ENCODE measurements around the gene GTPBP3. TPM values are rescaled to one million over a fixed set of nuclear protein-coding genes. Genes with fewer than 3 reads are reported as not detected.

The GTPBP3 gene
- total RNA-seq, 1 donor from 2014 or later, result 66.5 TPM

GRCh38 chr19:17312189-17313113, 24.9 kb upstream of the GTPBP3 start:
- DNase-seq (ENCODE audit: low spot score), result no peak
- no peak overlapping the region for H3K4me3 Mint-ChIP-seq (ENCODE audit: low read depth)
- peaks cover 23% of the 10 kb centered on the region for H3K4me1 Mint-ChIP-seq (ENCODE audit: low read depth)
- H3K27me3 Mint-ChIP-seq (ENCODE audit: low read depth), result no peaks in the 10 kb centered on the region
- H3K36me3 Mint-ChIP-seq (ENCODE audit: low read depth), result peaks cover 35% of the 10 kb centered on the region
- no peak overlapping the region for H3K27ac Mint-ChIP-seq
- intact Hi-C loops (cut with micrococcal nuclease), result no loop called here
- no peaks in the 10 kb centered on the region for H3K9me3 Mint-ChIP-seq

- intact Hi-C loops (cut with micrococcal nuclease), result no loop called here
- Mint-ChIP-seq H3K9me3 (no peaks in the 10 kb centered on the region), H3K4me1 (ENCODE audit: low read depth) (peaks cover 16% of the 10 kb centered on the region), H3K27me3 (ENCODE audit: low read depth) (no peaks in the 10 kb centered on the region), H3K27ac (no peak overlapping the region), H3K4me3 (ENCODE audit: low read depth) (no peak overlapping the region), H3K36me3 (ENCODE audit: low read depth) (peaks cover 36% of the 10 kb centered on the region)
- no peak for DNase-seq (ENCODE audit: low spot score)
Observed at GRCh38 chr19:17314007-17314593, 23.3 kb upstream of the GTPBP3 start.

GRCh38 chr19:17318966-17319365, 18.4 kb upstream of the GTPBP3 start:
- Mint-ChIP-seq H3K4me3 (ENCODE audit: low read depth) (no peak overlapping the region), H3K9me3 (no peaks in the 10 kb centered on the region), H3K36me3 (ENCODE audit: low read depth) (peaks cover 43% of the 10 kb centered on the region), H3K27me3 (ENCODE audit: low read depth) (no peaks in the 10 kb centered on the region), H3K27ac (no peak overlapping the region), H3K4me1 (ENCODE audit: low read depth) (peaks cover 3% of the 10 kb centered on the region)
- intact Hi-C loops (cut with micrococcal nuclease), result no loop called here
- no peak for DNase-seq (ENCODE audit: low spot score)

- DNase-seq (ENCODE audit: low spot score), result no peak
- Mint-ChIP-seq H3K4me3 (ENCODE audit: low read depth) (no peak overlapping the region), H3K27ac (no peak overlapping the region), H3K36me3 (ENCODE audit: low read depth) (peaks cover 38% of the 10 kb centered on the region), H3K9me3 (no peaks in the 10 kb centered on the region), H3K4me1 (ENCODE audit: low read depth) (peaks cover 3% of the 10 kb centered on the region), H3K27me3 (ENCODE audit: low read depth) (no peaks in the 10 kb centered on the region)
- intact Hi-C loops (cut with micrococcal nuclease), result no loop called here
Observed at GRCh38 chr19:17319473-17320238, 17.7 kb upstream of the GTPBP3 start.

GRCh38 chr19:17320435-17320834, 16.9 kb upstream of the GTPBP3 start:
- intact Hi-C loops (cut with micrococcal nuclease), result no loop called here
- DNase-seq (ENCODE audit: low spot score), result no peak
- peaks cover 37% of the 10 kb centered on the region for H3K36me3 Mint-ChIP-seq (ENCODE audit: low read depth)
- H3K4me1 Mint-ChIP-seq (ENCODE audit: low read depth), result peaks cover 3% of the 10 kb centered on the region
- H3K9me3 Mint-ChIP-seq, result no peaks in the 10 kb centered on the region
- H3K4me3 Mint-ChIP-seq (ENCODE audit: low read depth), result no peak overlapping the region
- H3K27me3 Mint-ChIP-seq (ENCODE audit: low read depth), result no peaks in the 10 kb centered on the region
- no peak overlapping the region for H3K27ac Mint-ChIP-seq

GRCh38 chr19:17321655-17322489, 15.5 kb upstream of the GTPBP3 start:
- Mint-ChIP-seq H3K36me3 (ENCODE audit: low read depth) (peaks cover 26% of the 10 kb centered on the region), H3K27me3 (ENCODE audit: low read depth) (no peaks in the 10 kb centered on the region), H3K27ac (no peak overlapping the region), H3K4me1 (ENCODE audit: low read depth) (no peaks in the 10 kb centered on the region), H3K4me3 (ENCODE audit: low read depth) (no peak overlapping the region), H3K9me3 (no peaks in the 10 kb centered on the region)
- intact Hi-C loops (cut with micrococcal nuclease), result no loop called here
- DNase-seq (ENCODE audit: low spot score), result no peak

GRCh38 chr19:17322854-17323253, 14.5 kb upstream of the GTPBP3 start:
- DNase-seq (ENCODE audit: low spot score), result no peak
- Mint-ChIP-seq H3K27ac (no peak overlapping the region), H3K27me3 (ENCODE audit: low read depth) (no peaks in the 10 kb centered on the region), H3K4me1 (ENCODE audit: low read depth) (no peaks in the 10 kb centered on the region), H3K9me3 (no peaks in the 10 kb centered on the region), H3K36me3 (ENCODE audit: low read depth) (peaks cover 22% of the 10 kb centered on the region), H3K4me3 (ENCODE audit: low read depth) (no peak overlapping the region)
- intact Hi-C loops (cut with micrococcal nuclease), result no loop called here

GRCh38 chr19:17323300-17323963, 13.9 kb upstream of the GTPBP3 start:
- H3K4me1 Mint-ChIP-seq (ENCODE audit: low read depth), result no peaks in the 10 kb centered on the region
- H3K27ac Mint-ChIP-seq, result no peak overlapping the region
- peaks cover 20% of the 10 kb centered on the region for H3K36me3 Mint-ChIP-seq (ENCODE audit: low read depth)
- no peak for DNase-seq (ENCODE audit: low spot score)
- no peaks in the 10 kb centered on the region for H3K27me3 Mint-ChIP-seq (ENCODE audit: low read depth)
- intact Hi-C loops (cut with micrococcal nuclease), result no loop called here
- no peaks in the 10 kb centered on the region for H3K9me3 Mint-ChIP-seq
- H3K4me3 Mint-ChIP-seq (ENCODE audit: low read depth), result no peak overlapping the region

GRCh38 chr19:17323964-17324332, 13.4 kb upstream of the GTPBP3 start:
- no peak for DNase-seq (ENCODE audit: low spot score)
- no peaks in the 10 kb centered on the region for H3K9me3 Mint-ChIP-seq
- intact Hi-C loops (cut with micrococcal nuclease), result no loop called here
- no peak overlapping the region for H3K4me3 Mint-ChIP-seq (ENCODE audit: low read depth)
- H3K4me1 Mint-ChIP-seq (ENCODE audit: low read depth), result no peaks in the 10 kb centered on the region
- no peak overlapping the region for H3K27ac Mint-ChIP-seq
- peaks cover 20% of the 10 kb centered on the region for H3K36me3 Mint-ChIP-seq (ENCODE audit: low read depth)
- H3K27me3 Mint-ChIP-seq (ENCODE audit: low read depth), result no peaks in the 10 kb centered on the region

GRCh38 chr19:17324357-17325114, 12.8 kb upstream of the GTPBP3 start:
- Mint-ChIP-seq H3K27me3 (ENCODE audit: low read depth) (no peaks in the 10 kb centered on the region), H3K36me3 (ENCODE audit: low read depth) (peaks cover 20% of the 10 kb centered on the region), H3K27ac (no peak overlapping the region), H3K9me3 (no peaks in the 10 kb centered on the region), H3K4me3 (ENCODE audit: low read depth) (no peak overlapping the region), H3K4me1 (ENCODE audit: low read depth) (no peaks in the 10 kb centered on the region)
- no peak for DNase-seq (ENCODE audit: low spot score)
- intact Hi-C loops (cut with micrococcal nuclease), result no loop called here

- no peak for DNase-seq (ENCODE audit: low spot score)
- no peak overlapping the region for H3K27ac Mint-ChIP-seq
- peaks cover 15% of the 10 kb centered on the region for H3K36me3 Mint-ChIP-seq (ENCODE audit: low read depth)
- H3K4me1 Mint-ChIP-seq (ENCODE audit: low read depth), result no peaks in the 10 kb centered on the region
- H3K4me3 Mint-ChIP-seq (ENCODE audit: low read depth), result no peak overlapping the region
- H3K9me3 Mint-ChIP-seq, result no peaks in the 10 kb centered on the region
- intact Hi-C loops (cut with micrococcal nuclease), result no loop called here
- H3K27me3 Mint-ChIP-seq (ENCODE audit: low read depth), result peaks cover 5% of the 10 kb centered on the region
Observed at GRCh38 chr19:17325133-17325532, 12.2 kb upstream of the GTPBP3 start.
